ENCODE data around the gene CDT1. TPM values are rescaled to one million over a fixed set of nuclear protein-coding genes. Genes with fewer than 3 reads are reported as not detected.

Gene CDT1
- polyA plus RNA-seq, 1 of the 3 experiments (the other 2 are of a cell fraction), result 6.1 TPM

DNA sequence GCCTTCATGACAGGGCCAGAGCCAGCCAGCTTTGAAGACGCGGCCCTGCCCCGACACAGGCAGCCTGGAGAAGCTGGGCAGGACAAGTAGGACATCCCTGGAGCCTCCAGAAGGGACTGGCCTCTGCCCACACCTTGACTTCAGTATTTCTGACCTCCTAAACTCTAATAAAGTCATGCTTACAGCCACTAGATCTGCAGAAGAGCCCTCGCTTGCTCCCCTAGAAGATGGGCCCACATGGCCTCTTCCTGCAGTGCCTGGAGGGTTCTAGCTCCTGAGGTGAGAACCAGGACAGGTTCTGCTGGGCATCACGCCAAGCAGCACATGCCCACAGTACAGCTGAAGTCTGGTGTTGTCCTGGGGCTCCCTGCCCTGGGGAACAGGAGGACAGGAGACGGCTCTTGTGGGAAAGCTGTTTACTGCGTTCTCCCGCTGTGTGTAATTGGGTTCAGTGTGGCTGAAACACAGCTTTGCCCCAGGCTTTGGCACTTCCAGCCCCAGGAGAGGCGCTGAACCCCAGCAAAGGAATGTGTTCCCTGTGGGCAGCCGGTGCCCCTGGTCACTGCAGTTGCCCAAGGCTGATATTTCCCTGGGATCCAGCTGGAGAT is 5.6 kb downstream of the CDT1 start:
- no peaks in the 10 kb centered on the region for H3K9me2 ChIP-seq
- no peaks in the 10 kb centered on the region for H3K27me3 ChIP-seq (ENCODE audit: insufficient read depth)
- no peak overlapping the region; a peak in 1 of 4 replicates for H3K27ac ChIP-seq (ENCODE audit: low read depth in 2 of 2, low read length in 1 of 2)
- H3K9ac ChIP-seq, result no peak overlapping the region
- H3K4me2 ChIP-seq, result no peak overlapping the region
- TF ChIP-seq FOXM1 (IDR thresholded peaks at IDR 0.05; ENCODE audit: low read depth), result no peak
- TF ChIP-seq, protein P1, sequence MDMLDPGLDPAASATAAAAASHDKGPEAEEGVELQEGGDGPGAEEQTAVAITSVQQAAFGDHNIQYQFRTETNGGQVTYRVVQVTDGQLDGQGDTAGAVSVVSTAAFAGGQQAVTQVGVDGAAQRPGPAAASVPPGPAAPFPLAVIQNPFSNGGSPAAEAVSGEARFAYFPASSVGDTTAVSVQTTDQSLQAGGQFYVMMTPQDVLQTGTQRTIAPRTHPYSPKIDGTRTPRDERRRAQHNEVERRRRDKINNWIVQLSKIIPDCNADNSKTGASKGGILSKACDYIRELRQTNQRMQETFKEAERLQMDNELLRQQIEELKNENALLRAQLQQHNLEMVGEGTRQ (IDR thresholded peaks at IDR 0.05; ENCODE audit: borderline replicate concordance, low read depth, low read length), result no peak
- TF ChIP-seq, protein P2, sequence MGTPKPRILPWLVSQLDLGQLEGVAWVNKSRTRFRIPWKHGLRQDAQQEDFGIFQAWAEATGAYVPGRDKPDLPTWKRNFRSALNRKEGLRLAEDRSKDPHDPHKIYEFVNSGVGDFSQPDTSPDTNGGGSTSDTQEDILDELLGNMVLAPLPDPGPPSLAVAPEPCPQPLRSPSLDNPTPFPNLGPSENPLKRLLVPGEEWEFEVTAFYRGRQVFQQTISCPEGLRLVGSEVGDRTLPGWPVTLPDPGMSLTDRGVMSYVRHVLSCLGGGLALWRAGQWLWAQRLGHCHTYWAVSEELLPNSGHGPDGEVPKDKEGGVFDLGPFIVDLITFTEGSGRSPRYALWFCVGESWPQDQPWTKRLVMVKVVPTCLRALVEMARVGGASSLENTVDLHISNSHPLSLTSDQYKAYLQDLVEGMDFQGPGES (IDR thresholded peaks at IDR 0.05; ENCODE audit: low read depth, low read length), result no peak
- WGBS (ENCODE audit: low lambda C conversion rate), result 92% methylated on average over 4 of the region's 10 CpGs
- peaks cover 25% of the 10 kb centered on the region for H4K20me1 ChIP-seq (ENCODE audit: insufficient read depth)
- DNase-seq, result no peak
- H3K79me2 ChIP-seq (ENCODE audit: insufficient read depth), result peaks cover 25% of the 10 kb centered on the region
- POLR2A ChIA-PET, result interaction anchor here (0.9 kb wide), 1 partner anchor 17 kb away, joined by 4 read pairs; no protein-coding TSS in a partner anchor
- H3K9me3 ChIP-seq, result no peaks in the 10 kb centered on the region
- H3F3A ChIP-seq (replicated peaks; ENCODE audit: insufficient read depth), result peaks cover 25% of the 10 kb centered on the region
- H3K4me3 ChIP-seq (ENCODE audit: low read depth in 2 of 2, low read length in 1 of 2), result no peak overlapping the region
- peaks cover 10 to 34% of the 10 kb centered on the region in 2 experiments; a peak in 2 of 4 replicates for H3K4me1 ChIP-seq (ENCODE audit: control insufficient read depth in 1 of 2, insufficient read depth in 2 of 2, low read depth in 1 of 2, low read length in 1 of 2)
- CTCF ChIA-PET, result interaction anchor here (0.9 to 9.1 kb wide), 5 partner anchors 8 to 360 kb away, joined by 3 to 82 read pairs (median 5); partner anchors contain the start of genes CDH15, GALNS and TRAPPC2L
- no peak overlapping the region for H2AFZ ChIP-seq (ENCODE audit: low read depth)
- H3K36me3 ChIP-seq (replicated peaks in 1 of 2; ENCODE audit: control insufficient read depth in 1 of 2, insufficient read depth in 2 of 2, low read length in 1 of 2), result peaks cover 0 to 32% of the 10 kb centered on the region in 2 experiments

GRCh38 chr16:88809676-88810165 is 6.1 kb downstream of the CDT1 start:
- Histone ChIP-seq H3K9me2 (no peaks in the 10 kb centered on the region), H3K9me3 (no peaks in the 10 kb centered on the region), H3K4me2 (peak overlapping the region; percentile 98; the same call in 1 of the 2 replicates), H3K36me3 (replicated peaks in 1 of 2; ENCODE audit: control insufficient read depth in 1 of 2, insufficient read depth in 2 of 2, low read length in 1 of 2) (peaks cover 0 to 32% of the 10 kb centered on the region in 2 experiments), H3K79me2 (ENCODE audit: insufficient read depth) (peaks cover 20% of the 10 kb centered on the region), H3K27ac (ENCODE audit: low read depth in 2 of 2, low read length in 1 of 2) (no peak overlapping the region; a peak in 1 of 4 replicates), H3F3A (replicated peaks; ENCODE audit: insufficient read depth) (peaks cover 25% of the 10 kb centered on the region), H4K20me1 (ENCODE audit: insufficient read depth) (peaks cover 25% of the 10 kb centered on the region), H3K27me3 (ENCODE audit: insufficient read depth) (no peaks in the 10 kb centered on the region), H2AFZ (ENCODE audit: low read depth) (no peak overlapping the region), H3K4me1 (ENCODE audit: control insufficient read depth in 1 of 2, insufficient read depth in 2 of 2, low read depth in 1 of 2, low read length in 1 of 2) (peaks cover 10 to 29% of the 10 kb centered on the region in 2 experiments; a peak in 2 of 4 replicates), H3K4me3 (ENCODE audit: low read depth in 2 of 2, low read length in 1 of 2) (no peak overlapping the region), H3K9ac (no peak overlapping the region)
- POLR2A ChIA-PET, result interaction anchor here (0.9 to 1.0 kb wide), 2 partner anchors 11 to 17 kb away, joined by 3 to 4 read pairs; no protein-coding TSS in a partner anchor
- CTCF ChIA-PET, result interaction anchor here (0.9 to 9.1 kb wide), 6 partner anchors 9 to 360 kb away, joined by 3 to 82 read pairs (median 11); partner anchors contain the start of genes CDH15, GALNS and TRAPPC2L
- 86% methylated on average over 2 of the region's 10 CpGs for WGBS (ENCODE audit: low lambda C conversion rate)
- TF ChIP-seq RAD21 (IDR thresholded peaks at IDR 0.05; ENCODE audit: low read length) (no peak), TAF1 (IDR thresholded peaks at IDR 0.05; ENCODE audit: borderline replicate concordance, low read depth, low read length) (no peak), MXI1 (IDR thresholded peaks at IDR 0.05; ENCODE audit: low read depth, low read length) (no peak), EP300 (IDR thresholded peaks at IDR 0.05; ENCODE audit: borderline replicate concordance in 1 of 2, low read depth in 1 of 2, low read length in 1 of 2) (no peak), TEAD4 (IDR thresholded peaks at IDR 0.05; ENCODE audit: borderline replicate concordance, insufficient read depth) (no peak), TCF12 (IDR thresholded peaks at IDR 0.05) (no peak), EZH2phosphoT487 (IDR thresholded peaks at IDR 0.05; ENCODE audit: borderline replicate concordance, low read depth) (no peak)
- DNase-seq, result no peak

Data from SK-N-SH (cell line).